Stimulated activated naive CD4-positive, alpha-beta T cell treated with Interleukin-2 at 50 U/mL for 16 hours (primary cell): ENCODE measurements around the gene MYOG.

Experiments
- DNase-seq: peaks from one replicate; lab custom pipeline; 2025; lab: John Stamatoyannopoulos, UW

Gene MYOG

GRCh38 chr1:203072002-203072602 lies 13.7 kb downstream of the MYOG start:
- DNase-seq: no peak

- DNase-seq: no peak
Measured at GRCh38 chr1:203069030-203069747, 16.6 kb downstream of the MYOG start.

- no peak for DNase-seq
Measured at GRCh38 chr1:203066965-203067364, 18.8 kb downstream of the MYOG start.

GRCh38 chr1:203065986-203066385 lies 19.8 kb downstream of the MYOG start:
- no peak for DNase-seq

- DNase-seq: no peak
Measured at GRCh38 chr1:203065191-203065590, 20.6 kb downstream of the MYOG start.

GRCh38 chr1:203063287-203063686 lies 22.5 kb downstream of the MYOG start:
- DNase-seq: no peak

- DNase-seq: no peak
Measured at GRCh38 chr1:203060115-203060514, 25.7 kb downstream of the MYOG start.

GRCh38 chr1:203059485-203059884 lies 26.3 kb downstream of the MYOG start:
- no peak for DNase-seq

GRCh38 chr1:203058676-203058935 lies 27.2 kb downstream of the MYOG start:
- no peak for DNase-seq

GRCh38 chr1:203057911-203058675 lies 27.7 kb downstream of the MYOG start:
- no peak for DNase-seq

GRCh38 chr1:203056516-203056915 lies 29.3 kb downstream of the MYOG start:
- no peak for DNase-seq

- DNase-seq: no peak
Measured at GRCh38 chr1:203056012-203056411, 29.8 kb downstream of the MYOG start.

- DNase-seq: no peak
Measured at GRCh38 chr1:203055161-203055799, 30.5 kb downstream of the MYOG start.

- DNase-seq: no peak
Measured at GRCh38 chr1:203054642-203055041, 31.2 kb downstream of the MYOG start.

GRCh38 chr1:203054184-203054583 lies 31.6 kb downstream of the MYOG start:
- DNase-seq: no peak

GRCh38 chr1:203052601-203053000 lies 33.2 kb downstream of the MYOG start:
- DNase-seq: no peak

GRCh38 chr1:203051841-203052324 lies 33.9 kb downstream of the MYOG start:
- no peak for DNase-seq

- no peak for DNase-seq
Measured at GRCh38 chr1:203050826-203051225, 35.0 kb downstream of the MYOG start.

GRCh38 chr1:203049576-203050180 lies 36.1 kb downstream of the MYOG start:
- no peak for DNase-seq

GRCh38 chr1:203049077-203049476 lies 36.7 kb downstream of the MYOG start:
- no peak for DNase-seq

- no peak for DNase-seq
Measured at GRCh38 chr1:203048555-203049051, 37.2 kb downstream of the MYOG start.

- DNase-seq: no peak
Measured at GRCh38 chr1:203048086-203048485, 37.7 kb downstream of the MYOG start.
